LNCaP clone FGC (cell line): ENCODE measurements around the gene TEKTIP1.
A peak's percentile ranks its signal among the peaks of the same experiment; 100 is the strongest.
"Not testable (repeated sequence)": the region's sequence is repeated elsewhere in the genome, so short reads cannot be mapped to it uniquely, and the experiment has no call there.

ENCODE experiments used
- DNase-seq: peaks from one replicate; pipeline ENCODE4 v3.0.0-alpha.2; 2011; ENCODE audit warnings: low read depth
- H3K4me3 ChIP-seq: 2 replicates; pipeline ENCODE4 v1.5.1; 2011; ENCODE audit warnings: mild to moderate bottlenecking, low read depth, low read length, control low read depth
- TF ChIP-seq, protein P1 (sequence below): IDR thresholded peaks from 2 replicates; pipeline ENCODE4 v1.5.1; 2012; ENCODE audit warnings: mild to moderate bottlenecking; ENCODE audit not compliant: control insufficient read depth, insufficient read depth; ENCODE audit errors: extremely low read depth

Gene TEKTIP1

DNA sequence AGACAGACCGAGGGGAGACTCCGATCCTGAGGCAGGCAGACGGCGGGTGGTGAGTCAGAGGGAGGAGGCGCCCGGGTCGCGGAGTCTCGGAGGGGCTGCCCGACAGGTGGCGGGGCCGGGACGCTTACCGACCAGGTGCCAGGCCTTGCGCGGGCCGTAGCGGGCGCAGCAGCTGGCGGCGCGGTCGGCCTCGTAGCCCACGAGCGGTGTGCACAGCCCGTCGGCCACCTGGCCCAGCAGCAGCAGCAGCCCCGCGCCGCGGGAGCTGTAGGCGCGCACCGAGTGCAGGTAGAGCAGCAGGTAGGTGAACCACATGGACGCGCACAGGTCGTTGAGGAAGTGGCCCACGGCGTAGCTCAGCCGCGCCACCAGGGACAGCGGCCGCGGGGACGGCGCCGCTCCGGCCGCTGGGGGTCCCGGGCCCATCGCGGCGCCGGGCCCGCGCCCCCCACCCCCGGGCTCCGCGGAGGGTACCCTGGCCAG lies 18.0 kb downstream of the TEKTIP1 start:
- DNase-seq = no peak
- TF ChIP-seq, protein P1, sequence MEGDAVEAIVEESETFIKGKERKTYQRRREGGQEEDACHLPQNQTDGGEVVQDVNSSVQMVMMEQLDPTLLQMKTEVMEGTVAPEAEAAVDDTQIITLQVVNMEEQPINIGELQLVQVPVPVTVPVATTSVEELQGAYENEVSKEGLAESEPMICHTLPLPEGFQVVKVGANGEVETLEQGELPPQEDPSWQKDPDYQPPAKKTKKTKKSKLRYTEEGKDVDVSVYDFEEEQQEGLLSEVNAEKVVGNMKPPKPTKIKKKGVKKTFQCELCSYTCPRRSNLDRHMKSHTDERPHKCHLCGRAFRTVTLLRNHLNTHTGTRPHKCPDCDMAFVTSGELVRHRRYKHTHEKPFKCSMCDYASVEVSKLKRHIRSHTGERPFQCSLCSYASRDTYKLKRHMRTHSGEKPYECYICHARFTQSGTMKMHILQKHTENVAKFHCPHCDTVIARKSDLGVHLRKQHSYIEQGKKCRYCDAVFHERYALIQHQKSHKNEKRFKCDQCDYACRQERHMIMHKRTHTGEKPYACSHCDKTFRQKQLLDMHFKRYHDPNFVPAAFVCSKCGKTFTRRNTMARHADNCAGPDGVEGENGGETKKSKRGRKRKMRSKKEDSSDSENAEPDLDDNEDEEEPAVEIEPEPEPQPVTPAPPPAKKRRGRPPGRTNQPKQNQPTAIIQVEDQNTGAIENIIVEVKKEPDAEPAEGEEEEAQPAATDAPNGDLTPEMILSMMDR = 0 out of 2 replicates have a peak, but pooled peaks have one; percentile 2
- peak overlapping the region; percentile 89 for H3K4me3 ChIP-seq

GRCh38 chr19:3557461-3558248 lies 18.7 kb downstream of the TEKTIP1 start, which contains the start of gene MFSD12:
Gene MFSD12 (minus strand): TSS chr19:3557586. CDS start chr19:3557403, 183 bp downstream.
- DNase-seq = peak; percentile 50
- TF ChIP-seq, protein P1 = no peak
- peak within 1 kb of the TSS; percentile 89 for H3K4me3 ChIP-seq

- no peak for DNase-seq
- H3K4me3 ChIP-seq = no peak overlapping the region
- TF ChIP-seq, protein P1 = no peak
These were observed 24.9 kb downstream of the TEKTIP1 start for GRCh38 chr19:3563709-3564524.

- no peak for DNase-seq
- H3K4me3 ChIP-seq = no peak overlapping the region
- TF ChIP-seq, protein P1 = no peak
These were observed 26.2 kb downstream of the TEKTIP1 start for GRCh38 chr19:3565139-3565538.

DNA sequence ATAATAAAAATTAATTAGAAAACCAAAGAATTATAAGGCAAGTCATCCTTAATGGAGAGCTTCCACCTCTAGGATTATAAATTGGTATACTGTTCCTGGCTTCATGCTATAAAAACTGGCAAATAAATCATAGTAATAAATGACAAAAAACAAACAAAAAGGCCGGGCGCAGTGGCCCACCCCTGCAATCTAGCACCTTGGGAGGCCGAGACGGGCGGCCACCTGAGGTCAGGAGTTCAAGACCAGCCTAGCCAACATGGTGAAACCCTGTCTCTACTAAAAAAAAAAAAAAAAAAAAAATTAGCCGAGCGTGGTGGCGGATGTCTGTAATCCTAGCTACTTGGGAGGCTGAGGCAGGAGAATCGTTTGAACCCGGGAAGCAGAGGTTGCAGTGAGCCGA lies 31.1 kb downstream of the TEKTIP1 start:
- DNase-seq, H3K4me3 ChIP-seq: not testable (repeated sequence)

- no peak overlapping the region for H3K4me3 ChIP-seq
- DNase-seq = no peak
- TF ChIP-seq, protein P1 = no peak
These were observed 31.6 kb downstream of the TEKTIP1 start for GRCh38 chr19:3570606-3571011.
